NCI-H82 (cell line): Measurements from ENCODE around the gene RAD51D.
"Not testable (repeated sequence)": the region's sequence is repeated elsewhere in the genome, so short reads cannot be mapped to it uniquely, and the experiment has no call there.

Experiments
- DNase-seq: peaks from one replicate; lab custom pipeline; 2025; lab: John Stamatoyannopoulos, UW

Gene RAD51D

DNA sequence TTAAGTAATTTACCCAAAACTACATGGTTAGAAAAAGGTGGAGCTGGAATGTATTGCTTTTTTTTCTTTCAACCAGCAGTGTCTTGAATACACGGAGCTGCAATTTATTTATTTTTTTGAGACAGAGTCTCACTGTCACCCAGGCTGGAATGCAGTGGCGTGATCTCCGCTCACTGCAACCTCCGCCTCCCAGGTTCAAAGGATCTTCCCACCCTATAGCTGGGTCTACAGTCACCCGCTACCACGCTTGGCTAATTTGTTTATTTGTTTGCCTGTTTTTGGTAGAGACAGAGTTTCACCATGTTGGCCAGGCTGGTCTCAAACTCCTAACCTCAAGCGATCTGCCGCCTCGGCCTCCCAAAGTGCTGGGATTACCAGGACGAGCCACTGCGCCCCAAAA is 29.0 kb downstream of the RAD51D start:
- not testable (repeated sequence) for DNase-seq

DNA sequence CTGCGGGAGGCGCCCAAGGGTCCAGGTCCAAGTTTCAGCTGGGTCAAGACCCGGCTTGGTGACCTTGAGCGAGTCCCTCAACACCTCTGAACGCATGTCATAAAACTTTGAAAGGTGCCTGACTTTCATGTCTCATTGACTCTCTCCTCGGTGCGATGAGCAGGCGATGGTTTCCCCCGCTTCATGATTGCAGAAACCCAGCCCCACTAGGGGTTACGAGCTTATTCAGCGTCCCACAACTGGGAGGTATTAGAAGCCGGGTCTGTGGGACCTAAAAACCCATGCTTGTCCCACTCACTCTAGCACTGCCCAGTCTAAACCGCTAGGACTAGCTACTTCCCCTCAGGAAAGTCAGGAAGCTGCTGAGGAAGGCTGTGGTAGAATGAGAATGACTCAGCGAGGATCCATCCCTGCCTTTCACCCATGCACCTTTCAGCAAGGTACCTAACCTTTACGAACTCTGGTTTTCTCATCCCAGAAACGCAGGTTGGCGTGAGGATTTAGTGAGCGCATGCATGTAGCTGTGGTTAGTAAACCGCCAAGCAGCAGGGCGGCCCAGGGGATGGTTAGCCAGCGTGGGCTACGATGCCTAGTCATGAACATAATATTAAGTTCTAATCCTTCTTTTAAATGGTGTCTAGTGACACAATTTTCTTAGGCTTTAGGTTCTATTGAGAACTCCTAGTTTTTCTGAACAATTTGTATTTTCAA is 29.9 kb downstream of the RAD51D start:
- DNase-seq, result no peak

- DNase-seq, result peak; percentile 85
Measured at GRCh38 chr17:35088881-35089585, 30.6 kb downstream of the RAD51D start.

GRCh38 chr17:35088356-35088880 is 31.2 kb downstream of the RAD51D start:
- DNase-seq, result no peak

- peak; percentile 31 for DNase-seq
Measured at GRCh38 chr17:35087731-35088355, 31.8 kb downstream of the RAD51D start.

GRCh38 chr17:35086931-35087573 is 32.6 kb downstream of the RAD51D start:
- no peak for DNase-seq

- DNase-seq, result peak; percentile 91
Measured at GRCh38 chr17:35086164-35086563, 33.5 kb downstream of the RAD51D start.

DNA sequence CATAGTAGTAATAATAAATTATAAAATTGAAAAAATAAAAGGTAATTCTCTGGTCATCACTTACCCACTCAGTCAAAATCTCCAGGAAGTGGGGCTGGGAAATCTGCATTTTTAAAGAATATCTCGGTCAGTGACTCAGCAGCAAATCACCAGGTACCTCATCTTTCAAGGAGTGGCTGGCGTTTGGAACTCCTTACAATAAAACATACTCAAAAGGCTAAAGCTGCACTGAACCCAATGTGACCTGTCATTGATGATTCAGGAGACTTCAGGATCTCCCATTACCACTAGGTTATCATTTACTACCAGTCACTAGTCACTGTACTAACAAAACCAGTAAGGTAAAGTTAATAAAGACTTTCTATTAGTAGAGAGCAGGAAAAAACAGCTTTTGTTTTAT is 34.7 kb downstream of the RAD51D start:
- no peak for DNase-seq

DNA sequence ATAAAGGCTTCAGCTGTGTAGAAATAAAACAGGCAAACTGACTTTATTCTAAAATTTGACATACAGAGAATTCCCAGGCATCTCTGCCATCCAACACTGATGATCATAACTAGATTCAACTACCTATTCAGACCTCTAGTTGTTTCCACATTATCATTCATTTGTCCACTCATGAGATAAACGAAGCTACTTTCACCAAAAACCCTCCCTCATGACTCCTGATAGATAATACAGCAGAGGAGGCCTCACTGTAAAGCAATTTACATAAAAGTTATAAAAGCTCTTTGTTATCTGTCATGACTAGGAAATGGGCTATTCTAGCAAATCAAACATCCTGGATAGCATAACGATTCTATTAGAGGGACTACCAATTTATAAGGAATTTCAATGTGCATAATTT is 36.6 kb downstream of the RAD51D start:
- DNase-seq, result no peak

DNA sequence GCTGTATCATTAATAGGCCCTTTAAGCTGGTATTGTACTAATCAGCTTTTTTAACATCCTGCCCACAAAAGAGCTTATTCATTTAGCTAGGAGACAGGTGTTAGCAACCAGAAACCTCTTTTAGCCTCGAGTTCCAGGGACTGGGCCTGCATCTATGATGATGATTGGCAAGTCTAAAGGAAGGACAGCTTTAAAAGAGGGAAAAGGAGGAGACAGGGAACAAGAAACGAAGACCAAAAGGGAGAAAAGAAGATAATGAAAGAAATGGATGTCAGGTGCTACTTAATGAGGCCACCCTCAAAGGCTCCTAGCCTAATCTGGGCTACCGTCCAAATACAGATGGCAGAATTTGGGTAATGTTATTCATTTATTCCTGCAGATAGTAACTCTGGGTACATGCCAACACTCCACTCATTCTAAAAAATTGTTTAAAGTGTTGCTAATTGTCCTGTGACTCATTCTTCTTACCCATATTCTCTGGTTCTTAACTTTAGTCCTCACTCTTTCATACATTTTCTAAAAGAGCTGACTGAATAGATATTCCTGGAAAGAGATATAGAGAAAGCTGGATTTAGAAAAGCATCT is 37.5 kb downstream of the RAD51D start:
- peak; percentile 92 for DNase-seq

GRCh38 chr17:35081638-35082037 is 38.0 kb downstream of the RAD51D start:
- no peak for DNase-seq

- DNase-seq, result no peak
Measured at GRCh38 chr17:35080536-35080935, 39.1 kb downstream of the RAD51D start.

DNA sequence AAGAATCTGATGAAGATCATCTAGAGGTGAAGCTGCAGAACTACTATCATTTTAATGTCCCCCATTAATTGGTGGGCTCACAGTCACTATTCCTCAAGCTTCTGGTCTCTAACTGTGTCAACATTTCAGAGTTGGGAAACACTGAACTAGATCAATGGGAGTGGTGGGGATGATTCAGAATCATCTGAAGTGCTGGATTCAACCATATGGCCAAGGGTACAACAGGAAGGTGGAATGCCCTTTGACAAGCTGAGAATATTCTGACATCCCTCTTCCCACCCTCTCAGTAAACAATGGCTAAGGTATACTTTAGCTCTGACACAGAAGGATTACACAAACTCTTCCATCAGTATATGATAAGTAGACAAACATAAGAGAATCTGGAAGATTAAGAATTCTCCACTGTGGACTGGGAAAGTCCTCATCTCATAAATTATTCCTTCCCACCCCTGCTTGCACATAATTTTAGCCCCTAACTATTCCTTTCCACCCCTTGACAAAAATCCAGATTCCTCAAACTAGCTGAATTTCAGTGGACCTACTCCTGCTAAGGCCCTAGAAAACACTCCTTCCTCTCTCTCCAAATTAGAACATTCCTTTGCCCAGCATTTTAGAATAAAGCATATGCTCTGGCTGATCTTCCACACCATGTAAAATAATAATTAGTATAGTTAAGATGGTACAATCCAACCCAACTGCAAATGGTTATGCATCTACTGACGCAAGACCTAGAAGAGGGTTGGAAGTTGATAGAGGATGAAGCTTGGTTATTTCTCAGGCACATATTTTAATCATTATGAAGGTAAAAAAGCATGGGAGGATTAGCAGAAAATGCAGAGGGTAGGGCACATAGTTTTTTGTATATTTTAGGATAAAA is 39.9 kb downstream of the RAD51D start:
- no peak for DNase-seq

GRCh38 chr17:35076874-35077273 is 42.8 kb downstream of the RAD51D start:
- DNase-seq, result no peak

DNA sequence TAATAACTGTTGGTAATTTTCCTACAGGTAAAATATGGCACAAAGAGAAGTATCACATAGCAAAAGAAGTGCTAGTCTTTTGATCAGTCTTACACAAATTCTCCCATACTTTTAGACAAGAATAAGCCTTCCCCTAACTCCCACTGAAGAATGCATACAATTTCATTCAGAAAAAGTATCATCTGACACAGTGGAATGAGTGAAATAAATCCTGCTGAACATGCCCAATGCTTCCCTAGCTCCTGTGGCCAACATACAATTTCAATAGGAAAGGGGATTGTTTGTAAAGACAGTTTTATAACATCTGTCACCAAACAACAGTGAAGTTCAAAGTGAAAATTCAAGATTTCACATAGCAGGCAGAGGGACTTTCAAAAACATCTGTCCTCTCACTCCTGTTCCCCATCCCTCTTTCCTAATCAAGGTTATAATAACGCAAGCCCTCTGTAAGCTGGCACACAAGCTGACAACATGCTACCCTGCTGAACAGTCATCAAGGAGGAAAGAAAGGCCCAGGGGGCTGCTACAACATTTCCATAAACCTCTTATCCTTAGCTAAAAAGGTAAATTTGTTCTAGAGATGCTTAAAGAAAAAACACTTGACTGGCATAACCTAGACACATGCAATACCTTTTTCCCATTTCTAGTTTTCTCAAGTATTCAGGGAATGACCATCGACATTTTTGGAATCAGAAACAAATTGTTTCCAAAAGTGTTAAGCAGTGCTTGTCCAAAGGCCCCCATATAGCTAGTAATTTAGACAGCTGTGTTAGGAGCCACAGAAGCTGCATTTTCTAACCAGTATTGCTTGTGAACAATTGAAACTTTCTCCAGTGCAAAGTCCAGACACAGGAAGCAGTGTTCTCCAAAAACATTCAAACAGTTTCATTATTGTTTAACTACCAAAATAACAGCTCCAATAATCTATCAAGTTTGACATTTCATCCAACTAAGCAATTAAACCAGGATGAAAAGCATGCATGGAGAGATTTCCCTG is 44.7 kb downstream of the RAD51D start:
- DNase-seq, result no peak

DNA sequence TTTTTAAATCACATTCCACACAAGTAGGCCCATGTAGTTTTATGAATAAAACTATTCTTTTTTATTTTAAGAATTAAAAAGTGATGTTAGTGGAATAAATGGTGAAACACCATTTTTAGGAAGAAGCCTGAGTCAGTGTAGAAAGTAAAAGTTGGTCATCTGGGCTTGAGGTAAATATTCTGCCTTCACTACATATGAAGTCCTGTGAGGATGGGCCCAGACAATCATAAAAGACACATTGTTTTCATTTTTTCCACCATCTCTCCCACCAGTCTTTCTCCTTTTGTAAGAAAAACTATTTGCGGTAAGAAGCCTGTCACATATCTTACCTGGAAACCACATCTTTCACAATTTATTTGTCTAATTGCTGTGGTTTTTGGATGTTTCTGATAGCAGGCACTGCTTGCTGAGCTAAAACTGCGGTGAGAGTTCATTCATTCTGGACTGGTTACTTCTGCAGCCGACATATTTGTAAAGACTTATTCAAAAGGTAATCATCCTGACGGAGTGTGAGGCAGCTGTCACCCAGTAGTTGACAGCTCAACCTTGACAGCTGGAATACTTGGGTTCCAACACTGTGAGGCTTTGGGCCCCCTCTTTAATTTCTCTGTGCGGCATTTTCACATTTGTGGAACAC is 45.6 kb downstream of the RAD51D start:
- no peak for DNase-seq

DNA sequence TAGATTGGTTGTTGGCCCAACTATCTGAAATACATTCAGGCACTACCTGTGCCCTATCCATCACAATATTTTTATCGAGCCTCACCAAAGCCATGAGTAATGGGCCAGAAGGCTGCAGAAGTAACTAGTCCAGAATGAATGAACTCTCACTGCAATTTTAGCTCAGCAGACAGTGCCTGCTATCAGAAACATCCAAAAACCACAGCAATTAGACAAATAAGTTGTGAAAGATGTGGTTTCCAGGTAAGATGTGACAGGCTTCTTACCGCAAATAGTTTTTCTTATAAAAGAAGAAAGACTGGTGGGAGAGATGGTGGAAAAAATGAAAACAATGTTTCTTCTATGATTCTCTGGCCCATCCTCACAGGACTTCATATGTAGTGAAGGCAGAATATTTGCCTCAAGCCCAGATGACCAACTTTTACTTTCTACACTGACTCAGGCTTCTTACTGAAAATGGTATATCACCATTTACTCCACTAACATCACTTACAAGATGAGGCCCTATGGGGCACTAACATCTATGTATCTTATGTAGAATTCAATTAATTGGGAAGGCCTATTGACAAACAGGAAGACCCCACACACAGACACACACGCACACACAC is 46.4 kb downstream of the RAD51D start:
- no peak for DNase-seq

GRCh38 chr17:35069311-35069710 is 50.3 kb downstream of the RAD51D start:
- no peak for DNase-seq

DNA sequence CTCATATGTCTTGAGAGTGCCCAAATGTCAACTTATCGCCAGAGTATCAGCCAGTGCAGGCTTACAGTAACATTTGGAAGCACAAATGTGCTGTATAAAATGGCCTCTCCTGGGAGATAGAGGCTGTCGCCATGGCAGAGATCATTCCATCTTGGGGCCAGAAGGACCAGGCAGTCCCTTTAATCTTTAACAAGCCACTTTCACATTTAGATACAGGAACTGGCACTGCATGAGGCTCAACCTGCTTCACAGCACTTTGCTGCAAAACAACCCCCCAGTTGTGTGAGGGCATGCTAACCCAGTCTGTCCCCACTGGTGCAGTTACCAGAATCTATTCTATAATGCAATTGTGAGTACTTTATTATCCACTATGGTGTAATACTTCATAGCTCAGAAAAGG is 51.4 kb downstream of the RAD51D start:
- no peak for DNase-seq
